ENCODE data around the gene TMEM106C. TPM values are rescaled to one million over a fixed set of nuclear protein-coding genes. Genes with fewer than 3 reads are reported as not detected.
A peak's percentile ranks its signal among the peaks of the same experiment; 100 is the strongest.

The TMEM106C gene
- total RNA-seq, 8 experiments from 2014 or later, result 26.7 to 79.3 (median 43.5) TPM

- ATAC-seq (replicated peaks in 6 of 8), result peak in 1 of 8 experiments; percentile 16
- Histone ChIP-seq H3K4me1 (replicated peaks in 1 of 2) (peaks cover 9 to 13% of the 10 kb centered on the region in 2 donors), H3K27ac (no peak overlapping the region), H3K4me3 (no peak overlapping the region)
- in situ Hi-C loops (cut with MboI; ENCODE audit: low pct_unique_long_range_greater_than_20kb in 2 of 9, low sequenced_read_pairs in 9 of 9, unreplicated experiment in 9 of 9), result no loop called here
- WGBS, 10 experiments, result 0 to 80% (median 76%) methylated on average over 1 to 2 of the region's 8 CpGs; no CpG with 5 or more reads in 3 of the 10 experiments
Observed at GRCh38 chr12:48016373-48017020, 53.1 kb downstream of the TMEM106C start.

GRCh38 chr12:48017496-48017895 lies 54.1 kb downstream of the TMEM106C start:
- WGBS, 10 experiments, result 0 to 62% (median 28%) methylated on average over 1 to 4 of the region's 5 CpGs; no CpG with 5 or more reads in 3 of the 10 experiments
- no peak overlapping the region for H3K27ac ChIP-seq
- no peak overlapping the region for H3K4me3 ChIP-seq
- peak in 5 of 8 experiments; percentile 74 to 82 (median 78) for ATAC-seq (replicated peaks in 6 of 8)
- in situ Hi-C loops (cut with MboI; ENCODE audit: low pct_unique_long_range_greater_than_20kb in 2 of 9, low sequenced_read_pairs in 9 of 9, unreplicated experiment in 9 of 9), result no loop called here
- H3K4me1 ChIP-seq (replicated peaks in 1 of 2), result peaks cover 13 to 15% of the 10 kb centered on the region in 2 donors

DNA sequence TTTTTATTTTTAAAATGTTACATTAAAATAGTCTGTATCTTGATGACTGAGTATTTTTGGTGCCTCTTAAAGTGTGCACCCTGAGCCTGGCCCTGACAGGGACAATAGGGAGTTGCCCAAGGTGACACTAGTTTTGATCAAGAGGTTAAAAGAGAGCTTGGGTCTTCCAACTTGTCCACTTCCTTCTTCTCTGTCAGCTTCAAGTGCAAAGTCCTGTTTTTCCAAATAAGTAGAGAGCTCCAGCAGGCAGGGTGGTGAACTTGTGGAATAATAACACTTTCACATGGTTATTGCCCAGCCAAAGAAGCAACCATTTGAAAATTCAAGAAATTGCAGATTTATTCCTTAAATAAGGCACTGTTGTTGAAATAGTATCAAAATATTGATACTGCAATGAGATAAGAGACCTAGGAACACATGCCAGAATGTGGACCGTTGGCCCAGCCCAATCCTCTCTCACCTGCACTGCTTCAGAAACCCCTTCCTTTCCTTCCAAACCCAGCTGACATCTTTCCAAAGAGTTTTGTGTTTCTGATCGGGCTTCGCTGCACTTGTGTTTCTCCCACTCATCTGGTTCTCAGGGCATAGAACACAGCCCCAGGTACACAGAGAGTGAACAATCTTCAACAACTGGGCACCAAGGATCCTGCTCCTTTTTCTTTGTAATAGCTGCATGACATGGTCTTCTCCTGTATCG lies 54.7 kb downstream of the TMEM106C start:
- WGBS, 10 experiments, result 0 to 100% (median 75%) methylated on average over 1 to 4 of the region's 4 CpGs; no CpG with 5 or more reads in 1 of the 10 experiments
- in situ Hi-C loops (cut with MboI; ENCODE audit: low pct_unique_long_range_greater_than_20kb in 2 of 9, low sequenced_read_pairs in 9 of 9, unreplicated experiment in 9 of 9), result no loop called here
- ATAC-seq (replicated peaks in 6 of 8), result no peak

More for the DNA sequence above, 54.7 kb downstream of the TMEM106C start:
- Histone ChIP-seq H3K27ac (no peak overlapping the region), H3K4me3 (no peak overlapping the region), H3K4me1 (replicated peaks in 1 of 2) (peaks cover 19 to 21% of the 10 kb centered on the region in 2 donors)

Other genes starting within 250 kb of the TMEM106C start
- gene ENDOU, start 238.1 kb upstream of the TMEM106C start, total RNA-seq, result 1 to 10 TPM in 2 of 8 experiments, under 1 TPM in 6; 0.11 to 3.8 (median 0.36) TPM
- 10 to 100 TPM in 1 of 8 experiments, 1 to 10 TPM in 6, under 1 TPM in 1; 0.87 to 21.8 (median 4.9) TPM for gene RAPGEF3, start 204.7 kb upstream of the TMEM106C start, total RNA-seq
- gene SLC48A1, start 190.4 kb upstream of the TMEM106C start, total RNA-seq, result 10 to 100 TPM in 4 of 8 experiments, 1 to 10 TPM in 4; 6.9 to 25.0 (median 10.6) TPM
- 10 to 100 TPM in 7 of 8 experiments, 1 to 10 TPM in 1; 9.8 to 43.8 (median 19.3) TPM for gene HDAC7, start 143.7 kb upstream of the TMEM106C start, total RNA-seq
- gene VDR, start 58.6 kb upstream of the TMEM106C start, total RNA-seq, result 10 to 100 TPM in 1 of 8 experiments, 1 to 10 TPM in 3, under 1 TPM in 4; 0.08 to 70.8 (median 0.87) TPM
- 1 to 10 TPM in 7 of 8 experiments, under 1 TPM in 1; 0.78 to 6.6 (median 1.9) TPM for gene COL2A1, start 40.9 kb downstream of the TMEM106C start, total RNA-seq
- 10 to 100 TPM in 7 of 8 experiments, 1 to 10 TPM in 1; 9.5 to 28.8 (median 19.2) TPM for gene SENP1, start 142.5 kb downstream of the TMEM106C start, total RNA-seq
- 100 to 1,000 TPM in 3 of 8 experiments, 10 to 100 TPM in 5; 66.7 to 146 (median 81.6) TPM for gene PFKM, start 155.8 kb downstream of the TMEM106C start, total RNA-seq
- gene ASB8, start 193.9 kb downstream of the TMEM106C start, total RNA-seq, result 10 to 100 TPM; 17.0 to 30.4 (median 27.8) TPM
- gene CCDC184, start 220.0 kb downstream of the TMEM106C start, total RNA-seq, result 10 to 100 TPM in 5 of 8 experiments, 1 to 10 TPM in 3; 2.0 to 46.3 (median 29.3) TPM
- 1 to 10 TPM in 2 of 8 experiments, under 1 TPM in 6; 0.33 to 1.5 (median 0.73) TPM for gene OR10AD1, start 239.7 kb downstream of the TMEM106C start, total RNA-seq

Data from motor neuron (in vitro differentiated cells).